Neural progenitor cell (in vitro differentiated cells): ENCODE data around the gene TSPYL1. TPM values are rescaled to one million over a fixed set of nuclear protein-coding genes. Genes with fewer than 3 reads are reported as not detected.
"Not testable (repeated sequence)": the region's sequence is repeated elsewhere in the genome, so short reads cannot be mapped to it uniquely, and the experiment has no call there.

ENCODE experiments used
- DNase-seq: peaks from one replicate; pipeline ENCODE4 v3.0.0-alpha.2; 2016; ENCODE audit warnings: low spot score
- H2AFZ ChIP-seq: fragments of 200-600 bp; sonication (generic); replicated peaks from 2 replicates; pipeline ENCODE4 v1.6.1; 2016; ENCODE audit warnings: antibody characterized with exemption
- H3F3A ChIP-seq: fragments of 200-600 bp; sonication (generic); 2 replicates; pipeline ENCODE4 v1.6.1; 2016; ENCODE audit warnings: antibody characterized with exemption, low read depth
- H3K27ac ChIP-seq: fragments of 200-600 bp; sonication (generic); 2 replicates; pipeline ENCODE4 v1.5.1; 2016; ENCODE audit warnings: mild to moderate bottlenecking
- H3K27me3 ChIP-seq: fragments of 200-600 bp; sonication (generic); 2 replicates; pipeline ENCODE4 v1.6.1; 2016; ENCODE audit warnings: mild to moderate bottlenecking, moderate library complexity
- H3K36me3 ChIP-seq: fragments of 200-600 bp; sonication (generic); 2 replicates; pipeline ENCODE4 v1.5.1; 2016
- H3K4me1 ChIP-seq: fragments of 200-600 bp; sonication (generic); 2 replicates; pipeline ENCODE4 v1.6.1; 2016; ENCODE audit warnings: mixed run types
- H3K4me2 ChIP-seq: fragments of 200-600 bp; sonication (generic); 2 replicates; pipeline ENCODE4 v1.6.1; 2016
- H3K4me3 ChIP-seq: fragments of 200-600 bp; sonication (generic); 2 replicates; pipeline ENCODE4 v1.5.1; 2016
- H3K79me2 ChIP-seq: fragments of 200-600 bp; sonication (generic); 2 replicates; pipeline ENCODE4 v1.6.1; 2016; ENCODE audit warnings: low read depth
- H3K9ac ChIP-seq: fragments of 200-600 bp; sonication (generic); 2 replicates; pipeline ENCODE4 v1.6.1; 2016
- H3K9me3 ChIP-seq: fragments of 200-600 bp; sonication (generic); 2 replicates; pipeline ENCODE4 v1.5.1; 2016; ENCODE audit warnings: low read depth
- H4K20me1 ChIP-seq: fragments of 200-600 bp; sonication (generic); 2 replicates; pipeline ENCODE4 v1.6.1; 2016; ENCODE audit warnings: low read depth
- H3K27ac Mint-ChIP-seq: 3 replicates; pipeline ENCODE4 v1.8.0; 2021; ENCODE audit warnings: mixed read lengths
- H3K27me3 Mint-ChIP-seq: 2 replicates; pipeline ENCODE4 v1.8.0; 2022; ENCODE audit warnings: low read depth, mild to moderate bottlenecking, inconsistent platforms, moderate library complexity, mixed read lengths; ENCODE audit not compliant: insufficient read depth
- H3K36me3 Mint-ChIP-seq: 3 replicates; pipeline ENCODE4 v1.8.0; 2021; ENCODE audit warnings: mixed read lengths
- H3K4me1 Mint-ChIP-seq: 3 replicates; pipeline ENCODE4 v1.8.0; 2021; ENCODE audit warnings: mixed read lengths
- H3K4me3 Mint-ChIP-seq: 3 replicates; pipeline ENCODE4 v1.8.0; 2021; ENCODE audit warnings: mild to moderate bottlenecking, moderate library complexity, mixed read lengths
- H3K9me3 Mint-ChIP-seq: 3 replicates; pipeline ENCODE4 v1.8.0; 2020; ENCODE audit warnings: mixed read lengths
- EZH2 ChIP-seq: fragments of 200-600 bp; sonication (generic); IDR thresholded peaks from 2 replicates; pipeline ENCODE4 v1.6.1; 2017; ENCODE audit warnings: antibody characterized with exemption, mild to moderate bottlenecking, moderate library complexity
- EZH2phosphoT487 ChIP-seq: fragments of 200-600 bp; sonication (generic); IDR thresholded peaks from 2 replicates; pipeline ENCODE4 v1.6.1; 2017; ENCODE audit warnings: antibody characterized with exemption
- total RNA-seq: library from RNA; depleted of rRNA; stranded (reverse); fragments of >200 nt; gene quantifications from 2 replicates; pipeline ENCODE4 v1.2.3, GENCODE V29; 2015; ENCODE audit warnings: low replicate concordance
- TF ChIP-seq, protein P1 (sequence below): fragments of 200-600 bp; sonication (generic); IDR thresholded peaks from 2 replicates; pipeline ENCODE4 v1.5.1; 2017; ENCODE audit warnings: antibody characterized with exemption, mild to moderate bottlenecking

The TSPYL1 gene
- total RNA-seq, 1 donor from 2014 or later: 63.0 TPM

DNA sequence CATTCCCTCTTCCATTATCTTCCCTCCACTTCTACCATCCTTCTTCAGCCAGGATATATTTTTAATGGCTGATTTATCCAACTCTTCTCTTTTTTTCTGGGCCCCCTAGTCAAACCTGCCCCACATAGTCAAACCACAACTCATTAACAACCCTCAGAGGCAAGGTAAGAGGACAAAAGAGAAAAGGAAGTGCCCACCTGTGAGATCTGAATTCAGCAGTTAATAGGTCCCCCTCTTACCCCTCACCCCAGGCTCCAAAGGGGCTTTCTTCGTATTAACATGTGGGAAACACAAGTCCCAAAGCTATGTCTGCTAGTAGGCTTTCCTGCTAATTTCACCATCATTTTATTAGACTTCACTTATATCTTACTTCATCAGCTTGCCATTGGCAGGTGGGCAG is 44.1 kb upstream of the TSPYL1 start:
- Histone ChIP-seq H3K9ac (no peak overlapping the region), H3K4me3 (no peak overlapping the region), H3K27ac (no peak overlapping the region), H2AFZ (no peak overlapping the region), H4K20me1 (no peaks in the 10 kb centered on the region), H3F3A (no peaks in the 10 kb centered on the region), H3K4me1 (peaks cover 23% of the 10 kb centered on the region), H3K9me3 (no peaks in the 10 kb centered on the region), H3K79me2 (no peaks in the 10 kb centered on the region), H3K4me2 (no peak overlapping the region), H3K27me3 (no peaks in the 10 kb centered on the region), H3K36me3 (no peaks in the 10 kb centered on the region)
- no peak overlapping the region for H3K27ac Mint-ChIP-seq
- no peak for DNase-seq
- peaks cover 9% of the 10 kb centered on the region for H3K9me3 Mint-ChIP-seq
- H3K4me1 Mint-ChIP-seq: peaks cover 51% of the 10 kb centered on the region
- H3K4me3 Mint-ChIP-seq: no peak overlapping the region
- no peak for TF ChIP-seq EZH2
- TF ChIP-seq EZH2phosphoT487: no peak
- TF ChIP-seq, protein P1, sequence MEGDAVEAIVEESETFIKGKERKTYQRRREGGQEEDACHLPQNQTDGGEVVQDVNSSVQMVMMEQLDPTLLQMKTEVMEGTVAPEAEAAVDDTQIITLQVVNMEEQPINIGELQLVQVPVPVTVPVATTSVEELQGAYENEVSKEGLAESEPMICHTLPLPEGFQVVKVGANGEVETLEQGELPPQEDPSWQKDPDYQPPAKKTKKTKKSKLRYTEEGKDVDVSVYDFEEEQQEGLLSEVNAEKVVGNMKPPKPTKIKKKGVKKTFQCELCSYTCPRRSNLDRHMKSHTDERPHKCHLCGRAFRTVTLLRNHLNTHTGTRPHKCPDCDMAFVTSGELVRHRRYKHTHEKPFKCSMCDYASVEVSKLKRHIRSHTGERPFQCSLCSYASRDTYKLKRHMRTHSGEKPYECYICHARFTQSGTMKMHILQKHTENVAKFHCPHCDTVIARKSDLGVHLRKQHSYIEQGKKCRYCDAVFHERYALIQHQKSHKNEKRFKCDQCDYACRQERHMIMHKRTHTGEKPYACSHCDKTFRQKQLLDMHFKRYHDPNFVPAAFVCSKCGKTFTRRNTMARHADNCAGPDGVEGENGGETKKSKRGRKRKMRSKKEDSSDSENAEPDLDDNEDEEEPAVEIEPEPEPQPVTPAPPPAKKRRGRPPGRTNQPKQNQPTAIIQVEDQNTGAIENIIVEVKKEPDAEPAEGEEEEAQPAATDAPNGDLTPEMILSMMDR: no peak
- H3K27me3 Mint-ChIP-seq: no peaks in the 10 kb centered on the region
- peaks cover 10% of the 10 kb centered on the region for H3K36me3 Mint-ChIP-seq

DNA sequence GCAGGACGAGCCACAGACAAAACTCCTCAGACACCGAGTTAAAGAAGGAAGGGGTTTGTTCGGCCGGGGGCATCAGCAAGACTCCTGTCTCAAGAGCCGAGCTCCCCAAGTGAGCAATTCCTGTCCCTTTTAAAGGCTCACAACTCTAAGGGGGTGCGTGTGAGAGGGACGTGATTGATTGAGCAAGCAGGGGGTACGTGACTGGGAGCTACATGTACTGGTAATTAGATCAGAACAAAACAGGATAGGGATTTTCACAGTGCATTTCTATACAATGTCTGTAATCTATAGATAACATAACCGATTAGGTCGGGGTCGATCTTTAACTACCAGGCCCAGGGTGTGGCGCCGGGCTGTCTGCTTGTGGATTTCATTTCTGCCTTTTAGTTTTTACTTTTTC is 42.2 kb upstream of the TSPYL1 start:
- H3K4me2 ChIP-seq, H3K9me3 Mint-ChIP-seq, H3K9ac ChIP-seq, H3K27ac ChIP-seq, H3K4me3 Mint-ChIP-seq, H2AFZ ChIP-seq, H3K4me3 ChIP-seq, H3K27me3 ChIP-seq, H3K27me3 Mint-ChIP-seq, H3K9me3 ChIP-seq, H3F3A ChIP-seq, DNase-seq, H4K20me1 ChIP-seq, H3K36me3 ChIP-seq, H3K79me2 ChIP-seq: not testable (repeated sequence)
- peaks cover 10% of the 10 kb centered on the region for H3K4me1 ChIP-seq
- Mint-ChIP-seq H3K4me1 (peaks cover 33% of the 10 kb centered on the region), H3K27ac (peak overlapping the region; percentile 83), H3K36me3 (peaks cover 10% of the 10 kb centered on the region)

DNA sequence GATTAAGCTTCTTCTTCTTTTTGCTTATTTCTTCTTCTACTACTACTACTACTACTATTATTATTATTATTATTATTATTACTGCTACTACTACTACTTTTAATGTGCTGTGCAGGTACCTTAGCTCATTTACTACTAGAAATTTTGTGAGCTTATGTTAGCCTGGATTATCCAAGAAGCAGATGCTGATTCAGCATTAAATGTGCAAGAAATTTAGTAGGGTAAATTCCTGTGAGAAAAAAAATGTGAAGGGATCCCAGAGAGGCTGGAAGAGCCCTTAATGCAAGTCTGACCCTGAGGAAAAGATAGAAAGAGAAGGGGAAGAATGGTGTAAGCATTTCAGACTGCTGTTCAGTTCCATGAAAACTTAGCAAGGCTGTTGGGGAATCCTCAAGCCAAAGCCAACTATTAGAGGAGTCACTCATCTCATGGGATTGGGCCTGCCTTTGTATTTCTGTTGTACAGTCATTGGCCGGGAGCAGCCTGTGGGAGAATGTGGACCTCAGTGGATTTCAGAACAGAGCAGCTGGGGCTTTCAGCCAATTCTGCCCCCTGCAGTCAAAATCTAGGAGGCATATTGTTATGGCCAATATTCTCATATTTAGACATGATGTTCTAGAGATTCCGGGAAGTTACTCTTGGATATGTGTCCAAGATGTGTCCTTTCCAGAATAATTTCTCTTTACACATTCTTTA is 37.2 kb upstream of the TSPYL1 start:
- Histone ChIP-seq H3K79me2 (no peaks in the 10 kb centered on the region), H3K4me1 (no peaks in the 10 kb centered on the region), H3K9me3 (no peaks in the 10 kb centered on the region), H2AFZ (no peak overlapping the region), H3K4me2 (no peak overlapping the region), H3K36me3 (no peaks in the 10 kb centered on the region), H4K20me1 (no peaks in the 10 kb centered on the region), H3K27ac (no peak overlapping the region), H3K9ac (no peak overlapping the region), H3K4me3 (no peak overlapping the region), H3F3A (no peaks in the 10 kb centered on the region), H3K27me3 (no peaks in the 10 kb centered on the region)
- Mint-ChIP-seq H3K4me3 (no peak overlapping the region), H3K36me3 (peaks cover 3% of the 10 kb centered on the region), H3K4me1 (peaks cover 3% of the 10 kb centered on the region), H3K27me3 (no peaks in the 10 kb centered on the region), H3K9me3 (no peaks in the 10 kb centered on the region), H3K27ac (no peak overlapping the region)
- TF ChIP-seq EZH2phosphoT487 (no peak), EZH2 (no peak)
- TF ChIP-seq, protein P1: no peak
- DNase-seq: no peak

DNA sequence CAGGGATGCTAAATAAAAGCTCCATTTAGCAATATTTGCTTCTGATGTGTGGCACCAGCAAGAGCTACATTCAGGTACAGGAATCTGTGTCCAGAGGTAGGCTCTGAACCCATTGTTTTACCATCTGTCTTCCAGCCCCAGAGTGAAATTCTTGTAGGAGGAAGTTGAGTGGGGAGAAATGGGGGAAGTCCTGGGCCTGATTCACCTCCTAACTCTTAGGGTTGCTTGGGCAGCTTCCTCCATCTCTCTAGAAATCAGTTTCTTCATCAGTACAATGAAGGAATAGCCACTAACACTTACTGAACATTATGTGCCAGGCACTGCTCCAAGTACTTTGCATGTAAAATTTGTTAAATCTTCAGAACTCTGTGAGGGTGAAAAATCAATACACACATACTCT is 35.1 kb upstream of the TSPYL1 start:
- Histone ChIP-seq H3K4me3 (no peak overlapping the region), H3K79me2 (no peaks in the 10 kb centered on the region), H3F3A (no peaks in the 10 kb centered on the region), H3K9me3 (no peaks in the 10 kb centered on the region), H4K20me1 (no peaks in the 10 kb centered on the region), H3K9ac (no peak overlapping the region), H3K4me1 (no peaks in the 10 kb centered on the region), H2AFZ (no peak overlapping the region), H3K36me3 (no peaks in the 10 kb centered on the region), H3K27ac (no peak overlapping the region), H3K27me3 (no peaks in the 10 kb centered on the region), H3K4me2 (no peak overlapping the region)
- no peak for DNase-seq
- Mint-ChIP-seq H3K27ac (no peak overlapping the region), H3K27me3 (no peaks in the 10 kb centered on the region), H3K9me3 (no peaks in the 10 kb centered on the region), H3K4me1 (no peaks in the 10 kb centered on the region), H3K4me3 (no peak overlapping the region), H3K36me3 (peaks cover 7% of the 10 kb centered on the region)
- TF ChIP-seq EZH2 (no peak), EZH2phosphoT487 (no peak)
- TF ChIP-seq, protein P1: no peak
